Measurements from ENCODE around the gene SDK2.

DNA sequence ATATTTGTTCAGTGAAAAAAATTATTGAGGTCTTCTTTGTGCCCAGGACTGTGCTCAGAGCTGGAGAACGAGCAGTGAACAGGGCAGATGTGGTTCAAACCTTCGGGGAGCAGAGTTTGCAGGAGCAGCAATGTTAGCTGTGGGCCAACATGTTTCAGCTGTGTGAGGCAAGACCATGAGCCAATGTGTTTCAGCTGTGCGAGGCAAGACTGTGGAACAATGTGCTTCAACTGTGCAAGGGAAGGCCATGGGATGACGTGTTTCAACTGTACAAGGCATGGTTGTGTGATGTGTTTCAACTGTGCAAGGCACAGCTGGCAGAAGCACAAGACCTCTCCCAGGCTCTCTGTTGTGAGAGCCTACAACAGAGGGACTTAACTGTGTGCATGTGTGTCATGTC lies 35.2 kb upstream of the SDK2 start:
- TF ChIP-seq GATA3 (IDR thresholded peaks at IDR 0.05; ENCODE audit: low read depth, low read length) (no peak), GATA2 (IDR thresholded peaks at IDR 0.05; ENCODE audit: low read depth, low read length) (no peak)

All from SH-SY5Y (cell line).